IMR-90 (cell line): ENCODE measurements around the gene COX6B1. TPM values are rescaled to one million over a fixed set of nuclear protein-coding genes. Genes with fewer than 3 reads are reported as not detected.

Source experiments
- ATAC-seq: fragments of 200-7000 bp; cut with Tn5 transposase; 2 replicates; pipeline ENCODE4 v1.9.1; 2020; ENCODE audit warnings: low read depth, mild to moderate bottlenecking, moderate library complexity
- BruUV-seq: library from RNA; stranded (reverse); fragments of 400-500 nt; replicated peaks from 2 replicates; lab custom pipeline; 2021; lab: Mats Ljungman, UMichigan
- CTCF ChIA-PET: fragments of 300-600 bp; formaldehyde crosslinking; extraction: SDS; loops from one replicate; lab custom pipeline; 2021; ENCODE audit warnings: antibody characterized with exemption; lab: Yijun Ruan, JAX
- POLR2A ChIA-PET: fragments of 300-600 bp; sonication (Branson Sonifier 250); formaldehyde crosslinking; loops from one replicate; lab custom pipeline; 2022; ENCODE audit warnings: antibody characterized with exemption; ENCODE audit not compliant: unreplicated experiment; lab: Charles Lee
- DNase-seq: peaks from one replicate; pipeline ENCODE4 v3.0.0; 2013
- H2AFZ ChIP-seq: replicated peaks from 2 replicates; pipeline ENCODE3; 2013; ENCODE audit warnings: low read length, mild to moderate bottlenecking; ENCODE audit not compliant: poor library complexity
- H2AK5ac ChIP-seq: 2 replicates; pipeline ENCODE4 v1.6.1; 2013; ENCODE audit warnings: low read depth, low read length, inconsistent platforms
- H2AK9ac ChIP-seq: replicated peaks from 2 replicates; pipeline ENCODE3; 2013; ENCODE audit warnings: mild to moderate bottlenecking, low read depth, low read length, moderate library complexity; ENCODE audit not compliant: poor library complexity
- H2BK120ac ChIP-seq: 2 replicates; pipeline ENCODE4 v1.6.1; 2013; ENCODE audit warnings: low read depth, low read length, inconsistent platforms
- H2BK15ac ChIP-seq: 3 replicates; pipeline ENCODE4 v1.6.1; 2013; ENCODE audit warnings: low read depth, low read length, inconsistent platforms
- H2BK20ac ChIP-seq: 2 replicates; pipeline ENCODE4 v1.6.1; 2013; ENCODE audit warnings: low read depth, mild to moderate bottlenecking, inconsistent platforms, low read length, moderate library complexity
- H2BK5ac ChIP-seq: 2 replicates; pipeline ENCODE4 v1.6.1; 2013; ENCODE audit warnings: mild to moderate bottlenecking, low read depth, low read length, inconsistent platforms; ENCODE audit not compliant: poor library complexity, severe bottlenecking
- H3K14ac ChIP-seq: replicated peaks from 2 replicates; pipeline ENCODE4 v1.6.1; 2013; ENCODE audit warnings: low read depth, low read length, inconsistent platforms
- H3K18ac ChIP-seq: 2 replicates; pipeline ENCODE4 v1.6.1; 2013; ENCODE audit warnings: low read depth, low read length, control low read depth
- H3K23ac ChIP-seq: 2 replicates; pipeline ENCODE4 v1.6.1; 2013; ENCODE audit warnings: low read depth, low read length, inconsistent platforms
- H3K27ac ChIP-seq: 2 replicates; pipeline ENCODE4 v1.5.1; 2013; ENCODE audit warnings: mild to moderate bottlenecking, control low read depth, low read length; ENCODE audit not compliant: insufficient read depth
- H3K27me3 ChIP-seq: 2 replicates; pipeline ENCODE4 v1.6.1; 2013; ENCODE audit warnings: low read length; ENCODE audit not compliant: control insufficient read depth, insufficient read depth
- H3K36me3 ChIP-seq: 2 replicates; pipeline ENCODE4 v1.6.1; 2013; ENCODE audit warnings: low read length, mixed read lengths; ENCODE audit not compliant: control insufficient read depth, insufficient read depth
- H3K4ac ChIP-seq: 2 replicates; pipeline ENCODE4 v1.6.1; 2013; ENCODE audit warnings: low read depth, low read length, inconsistent platforms
- H3K4me1 ChIP-seq: 2 replicates; pipeline ENCODE4 v1.6.1; 2013; ENCODE audit warnings: low read length, mixed read lengths; ENCODE audit not compliant: control insufficient read depth, insufficient read depth
- H3K4me2 ChIP-seq: 2 replicates; pipeline ENCODE4 v1.6.1; 2013; ENCODE audit warnings: low read depth, mild to moderate bottlenecking, control low read depth, low read length, moderate library complexity
- H3K4me3 ChIP-seq: 2 replicates; pipeline ENCODE4 v1.5.1; 2013; ENCODE audit warnings: low read depth, mild to moderate bottlenecking, control low read depth, low read length, moderate library complexity; ENCODE audit not compliant: insufficient read depth
- H3K56ac ChIP-seq: 2 replicates; pipeline ENCODE4 v1.6.1; 2013; ENCODE audit warnings: low read length, inconsistent platforms; ENCODE audit not compliant: insufficient read depth; ENCODE audit errors: extremely low read depth
- H3K79me1 ChIP-seq, 2 experiments: 2 replicates each; pipeline ENCODE4 v1.6.1; 2013; ENCODE audit warnings: low read length in 2 of 2, inconsistent platforms in 1 of 2, low read depth in 1 of 2
- H3K9ac ChIP-seq: 2 replicates; pipeline ENCODE4 v1.6.1; 2013; ENCODE audit warnings: low read depth, low read length, control low read depth
- H3K9me1 ChIP-seq: 2 replicates; pipeline ENCODE4 v1.6.1; 2013; ENCODE audit warnings: low read length, inconsistent platforms; ENCODE audit not compliant: insufficient read depth
- H3K9me3 ChIP-seq: 2 replicates; pipeline ENCODE4 v1.6.1; 2013; ENCODE audit warnings: low read length; ENCODE audit not compliant: control insufficient read depth, insufficient read depth
- H4K20me1 ChIP-seq: 2 replicates; pipeline ENCODE4 v1.6.1; 2013; ENCODE audit warnings: low read length, inconsistent platforms; ENCODE audit not compliant: insufficient read depth
- H4K5ac ChIP-seq: 2 replicates; pipeline ENCODE4 v1.6.1; 2013; ENCODE audit warnings: mild to moderate bottlenecking, low read depth, low read length, control low read depth
- H4K8ac ChIP-seq, 2 experiments: 2 replicates each; pipeline ENCODE4 v1.6.1; 2013; ENCODE audit warnings: low read depth in 2 of 2, low read length in 2 of 2, control low read depth in 1 of 2, inconsistent platforms in 1 of 2
- H4K91ac ChIP-seq: 2 replicates; pipeline ENCODE4 v1.6.1; 2013; ENCODE audit warnings: low read depth, low read length, inconsistent platforms; ENCODE audit not compliant: insufficient read depth
- BHLHE40 ChIP-seq: fragments of 150-350 bp; IDR thresholded peaks from 2 replicates; pipeline ENCODE4 v1.6.1; 2016; ENCODE audit warnings: mild to moderate bottlenecking, low read depth, low read length
- CEBPB ChIP-seq: IDR thresholded peaks from 2 replicates; pipeline ENCODE4 v1.6.1; 2012; ENCODE audit warnings: low read depth, low read length, improper control_type of control experiment
- CHD1 ChIP-seq: IDR thresholded peaks from 2 replicates; pipeline ENCODE4 v1.6.1; 2012; ENCODE audit warnings: low read depth, low read length, improper control_type of control experiment
- CTCF ChIP-seq: conservative IDR thresholded peaks from 2 replicates; pipeline ENCODE4 v1.5.1; 2012; ENCODE audit warnings: mild to moderate bottlenecking, low read depth, low read length, improper control_type of control experiment
- ELK1 ChIP-seq: fragments of 150-350 bp; IDR thresholded peaks from 2 replicates; pipeline ENCODE4 v1.6.1; 2016; ENCODE audit warnings: low read depth, mild to moderate bottlenecking, low read length, moderate library complexity, borderline replicate concordance
- FOS ChIP-seq: fragments of 150-350 bp; IDR thresholded peaks from 2 replicates; pipeline ENCODE4 v1.6.1; 2016; ENCODE audit warnings: low read depth, low read length
- MAFK ChIP-seq: IDR thresholded peaks from 2 replicates; pipeline ENCODE4 v1.6.1; 2012; ENCODE audit warnings: low read depth, low read length, improper control_type of control experiment
- MAZ ChIP-seq: IDR thresholded peaks from 2 replicates; pipeline ENCODE4 v1.6.1; 2012; ENCODE audit warnings: low read depth, mild to moderate bottlenecking, low read length, improper control_type of control experiment, moderate library complexity, borderline replicate concordance
- RAD21 ChIP-seq: IDR thresholded peaks from 2 replicates; pipeline ENCODE4 v1.6.1; 2012; ENCODE audit warnings: low read length, improper control_type of control experiment
- RCOR1 ChIP-seq: IDR thresholded peaks from 2 replicates; pipeline ENCODE4 v1.6.1; 2012; ENCODE audit warnings: mild to moderate bottlenecking, low read length, improper control_type of control experiment; ENCODE audit not compliant: insufficient replicate concordance
- RFX5 ChIP-seq: IDR thresholded peaks from 2 replicates; pipeline ENCODE4 v1.8.0; 2012; ENCODE audit warnings: low read depth, mild to moderate bottlenecking, low read length, moderate library complexity
- SMC3 ChIP-seq: fragments of 150-350 bp; IDR thresholded peaks from 2 replicates; pipeline ENCODE4 v1.6.1; 2016; ENCODE audit warnings: low read depth, mild to moderate bottlenecking, antibody characterized with exemption, low read length, moderate library complexity
- USF2 ChIP-seq: fragments of 150-350 bp; IDR thresholded peaks from 2 replicates; pipeline ENCODE4 v1.6.1; 2017; ENCODE audit warnings: mild to moderate bottlenecking, antibody characterized with exemption, low read length, low read depth
- WGBS, 2 experiments: methylation state at CpG; one replicate each; pipeline versions ENCODE4 v1.1.5 to v1.1.7; 2013; ENCODE audit warnings: missing lambda C conversion rate in 2 of 2; ENCODE audit not compliant: insufficient read length in 1 of 2; ENCODE audit errors: extremely low coverage in 2 of 2; 5-methylcytosine and 5-hydroxymethylcytosine counted together
- dilution Hi-C: fragments of 300-500 bp; cut with HindIII; formaldehyde crosslinking; loops from one replicate; pipeline ENCODE4 v1.14.3; 2018; ENCODE audit warnings: low sequenced_read_pairs; ENCODE audit not compliant: unreplicated experiment
- in situ Hi-C: fragments of 300-500 bp; cut with MboI; formaldehyde crosslinking; loops from 3 replicates; pipeline ENCODE4 v1.14.3; 2019; ENCODE audit warnings: low sequenced_read_pairs, inconsistent platforms, mixed read lengths
- intact Hi-C: fragments of 100-400 bp; cut with micrococcal nuclease; formaldehyde crosslinking; loops from 2 replicates; pipeline ENCODE4 v1.10.0; 2022
- polyA plus RNA-seq, 3 experiments: library from polyadenylated mRNA; depleted of rRNA; stranded (reverse); fragments of >200 nt; gene quantifications; 2 replicates each; pipeline ENCODE4 v1.2.3, GENCODE V29; 2012; ENCODE audit warnings: low replicate concordance in 1 of 3
- total RNA-seq: library from RNA; depleted of rRNA; stranded (reverse); fragments of >200 nt; gene quantifications from 2 replicates; pipeline ENCODE4 v1.2.3, GENCODE V29; 2012

The COX6B1 gene
- total and polyA plus RNA-seq, 2 of the 4 experiments (the other 2 are of a cell fraction): 914 to 983 TPM

GRCh38 chr19:35608251-35608650 is 39.9 kb upstream of the COX6B1 start:
- H3K18ac ChIP-seq: no peak overlapping the region
- H3K4me3 ChIP-seq: no peak overlapping the region
- no TSS peak for BruUV-seq
- H2BK120ac ChIP-seq: no peak overlapping the region
- H3K36me3 ChIP-seq: no peaks in the 10 kb centered on the region
- no peak overlapping the region for H4K8ac ChIP-seq
- WGBS, 2 experiments: no CpG with 5 or more reads among the region's 2 CpGs
- H3K14ac ChIP-seq: no peak overlapping the region
- no peak overlapping the region for H2AK5ac ChIP-seq
- no peaks in the 10 kb centered on the region for H3K4me1 ChIP-seq
- no peak overlapping the region for H3K4ac ChIP-seq
- no peak overlapping the region for H2BK5ac ChIP-seq
- H4K91ac ChIP-seq: no peak overlapping the region
- CTCF ChIA-PET: no interaction called here
- no peaks in the 10 kb centered on the region for H4K20me1 ChIP-seq
- in situ Hi-C loops (no loop called here), intact Hi-C loops (no loop called here), dilution Hi-C loops (no loop called here)
- H3K9ac ChIP-seq: no peak overlapping the region
- H3K79me1 ChIP-seq: peaks cover 0 to 5% of the 10 kb centered on the region in 2 experiments; a peak in 1 of 4 replicates
- TF ChIP-seq CHD1 (no peak), SMC3 (no peak), RAD21 (no peak), USF2 (no peak), MAZ (no peak), CTCF (no peak), MAFK (no peak), FOS (no peak), CEBPB (no peak), RCOR1 (no peak), BHLHE40 (no peak), ELK1 (no peak), RFX5 (no peak)
- no peak overlapping the region for H3K27ac ChIP-seq
- no peaks in the 10 kb centered on the region for H3K27me3 ChIP-seq
- H2AFZ ChIP-seq: no peak overlapping the region
- DNase-seq (no peak), ATAC-seq (no peak)
- H3K9me3 ChIP-seq: peaks cover 6% of the 10 kb centered on the region
- no peak overlapping the region for H3K56ac ChIP-seq
- no peak overlapping the region for H3K4me2 ChIP-seq
- no peak overlapping the region for H4K5ac ChIP-seq
- peaks cover 7% of the 10 kb centered on the region; the same call in 1 of the 2 replicates for H3K9me1 ChIP-seq
- no peak overlapping the region for H3K23ac ChIP-seq
- H2BK15ac ChIP-seq: no peak overlapping the region
- POLR2A ChIA-PET: no interaction called here
- H2BK20ac ChIP-seq: no peak overlapping the region
- H2AK9ac ChIP-seq: no peak overlapping the region
